GM18517 (cell line): ENCODE results near the gene CARS2.
"Not testable (repeated sequence)": the region's sequence is repeated elsewhere in the genome, so short reads cannot be mapped to it uniquely, and the experiment has no call there.

ENCODE experiments used
- ATAC-seq: cut with Tn5 transposase; IDR thresholded peaks from one replicate; pipeline ENCODE4 v1.9.1; 2021; ENCODE audit warnings: mild to moderate bottlenecking, moderate library complexity; ENCODE audit not compliant: unreplicated experiment

CARS2 gene

GRCh38 chr13:110706570-110707372 lies 855 bp upstream of the CARS2 start:
- peak; percentile 6 for ATAC-seq

- no peak for ATAC-seq
These were observed 525 bp downstream of the CARS2 start for GRCh38 chr13:110705356-110705825.

DNA sequence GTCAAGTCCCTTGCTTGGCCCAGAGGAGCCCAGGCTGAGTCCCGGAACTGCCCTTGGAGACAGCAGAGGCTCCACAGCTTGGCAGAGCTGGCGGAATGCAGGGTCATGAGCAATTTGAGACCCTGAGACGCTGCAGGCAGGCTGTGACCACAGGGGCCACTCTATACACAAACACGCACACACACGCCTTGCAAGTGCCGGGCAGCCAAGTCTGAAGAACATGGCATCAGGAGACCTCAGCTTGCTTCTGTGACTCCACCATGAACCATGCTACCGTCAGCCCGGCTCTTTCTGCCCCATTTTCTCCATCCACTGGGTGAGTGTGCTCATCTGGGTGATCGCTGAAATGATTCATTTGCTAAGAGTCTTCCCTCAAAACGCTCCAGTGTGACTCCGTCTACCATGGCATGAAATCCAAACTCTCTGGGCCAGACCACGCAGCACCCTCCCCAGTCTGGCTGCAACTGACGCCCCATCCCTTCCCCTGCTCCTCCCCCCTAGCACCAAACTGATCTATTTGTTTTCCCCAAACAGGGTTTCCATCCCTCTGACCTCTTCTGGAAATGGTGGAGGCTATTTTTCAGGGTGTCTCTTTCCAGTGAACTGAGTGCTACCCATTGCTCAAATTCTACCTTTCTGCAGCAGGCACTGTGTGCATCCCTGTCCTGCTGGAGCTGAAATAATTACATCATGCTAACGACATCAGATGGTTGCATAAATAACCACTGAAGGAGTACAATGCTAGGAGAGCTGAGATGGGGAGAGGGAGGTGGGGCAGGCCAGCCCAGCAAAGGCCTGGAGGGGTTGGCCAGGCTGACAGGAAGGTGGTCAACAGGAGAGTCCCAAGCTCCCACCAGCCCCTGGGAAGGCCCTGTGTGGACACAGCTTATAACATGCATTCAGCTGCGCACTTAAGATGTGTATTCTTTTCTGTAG lies 3.1 kb downstream of the CARS2 start:
- no peak for ATAC-seq

GRCh38 chr13:110702089-110702488 lies 3.8 kb downstream of the CARS2 start:
- no peak for ATAC-seq

DNA sequence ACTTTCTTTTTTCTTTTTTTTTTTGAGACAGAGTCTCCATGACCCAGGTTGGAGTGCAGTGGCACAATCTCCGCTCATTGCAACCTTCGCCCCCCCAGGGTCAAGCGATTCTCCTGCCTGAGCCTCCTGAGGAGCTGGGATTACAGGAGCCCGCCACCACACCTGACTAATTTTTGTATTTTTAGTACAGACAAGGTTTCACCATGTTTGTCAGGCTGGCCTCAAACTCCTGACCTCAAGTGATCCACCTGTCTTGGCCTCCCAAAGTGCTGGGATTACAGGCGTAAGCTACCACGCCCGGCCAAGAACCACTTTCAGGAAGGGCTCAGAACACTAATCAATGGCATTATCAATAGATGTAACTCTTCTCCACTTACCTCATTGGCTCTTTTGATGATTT lies 4.9 kb downstream of the CARS2 start:
- not testable (repeated sequence) for ATAC-seq

DNA sequence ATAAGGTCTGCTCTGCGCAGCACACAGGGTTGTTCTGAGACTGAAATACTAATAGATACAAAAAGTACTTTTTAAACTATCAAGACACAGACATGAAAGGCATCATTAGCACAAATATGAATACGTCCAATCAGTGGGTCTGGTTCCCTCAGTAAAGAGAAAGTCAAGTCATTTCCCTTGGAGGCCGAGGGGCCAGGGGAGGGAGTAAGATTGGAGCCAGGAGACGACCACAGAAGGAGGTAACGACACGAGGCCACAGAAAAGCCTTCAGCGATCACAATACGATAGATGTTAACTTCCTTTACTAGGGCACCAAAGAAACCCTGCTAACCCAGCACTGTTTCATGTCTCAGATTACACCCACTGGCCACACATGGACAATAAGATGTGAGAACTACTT lies 5.3 kb downstream of the CARS2 start:
- ATAC-seq = no peak

GRCh38 chr13:110700186-110700585 lies 5.7 kb downstream of the CARS2 start:
- ATAC-seq = no peak

DNA sequence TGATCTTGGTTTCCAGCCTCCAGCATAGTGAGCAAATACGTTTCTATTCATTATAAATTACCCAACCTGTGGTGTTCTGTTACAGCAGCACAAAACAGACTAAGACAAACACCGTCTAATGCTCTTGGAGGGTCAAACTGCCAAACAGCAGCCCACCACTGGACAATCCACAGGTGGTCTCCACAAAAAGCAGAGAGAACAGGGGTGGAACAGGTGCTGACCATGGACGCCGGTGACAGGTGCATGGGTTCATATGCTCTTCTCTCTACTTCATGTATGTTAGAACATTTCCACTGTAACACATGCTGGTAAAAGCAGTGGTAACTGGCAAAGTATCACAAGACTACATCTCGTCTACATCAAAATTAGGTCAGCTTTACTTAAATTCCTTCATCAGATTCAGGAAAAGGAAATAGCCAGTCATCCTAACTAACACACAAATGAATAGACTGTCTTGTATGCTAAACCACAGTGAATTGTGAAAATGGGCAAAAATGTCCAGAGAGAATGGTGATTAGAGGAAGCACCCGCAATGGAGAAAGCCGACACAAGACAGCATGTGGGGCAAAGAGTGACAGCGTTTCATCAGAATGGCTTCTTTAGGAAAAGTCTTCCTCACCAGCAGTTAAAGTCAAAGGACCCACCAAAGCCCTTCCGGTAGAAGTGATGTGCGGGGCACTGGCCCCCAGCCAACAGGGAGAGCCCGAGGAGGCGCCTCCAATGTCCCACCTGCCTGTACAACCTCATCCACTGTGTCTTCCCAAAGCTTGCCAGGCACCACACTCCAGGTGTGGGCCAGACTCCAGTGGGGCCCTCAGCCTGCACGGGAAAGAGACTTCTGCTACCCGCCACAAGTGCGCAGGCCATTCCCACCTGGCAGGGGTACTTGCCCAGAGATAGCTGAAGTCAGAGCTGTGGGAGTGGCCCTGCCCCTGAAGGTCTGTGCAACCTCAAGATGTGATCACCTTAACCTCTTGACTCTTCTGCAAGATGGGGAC lies 6.5 kb downstream of the CARS2 start:
- no peak for ATAC-seq

GRCh38 chr13:110698689-110699088 lies 7.2 kb downstream of the CARS2 start:
- peak; percentile 69 for ATAC-seq

DNA sequence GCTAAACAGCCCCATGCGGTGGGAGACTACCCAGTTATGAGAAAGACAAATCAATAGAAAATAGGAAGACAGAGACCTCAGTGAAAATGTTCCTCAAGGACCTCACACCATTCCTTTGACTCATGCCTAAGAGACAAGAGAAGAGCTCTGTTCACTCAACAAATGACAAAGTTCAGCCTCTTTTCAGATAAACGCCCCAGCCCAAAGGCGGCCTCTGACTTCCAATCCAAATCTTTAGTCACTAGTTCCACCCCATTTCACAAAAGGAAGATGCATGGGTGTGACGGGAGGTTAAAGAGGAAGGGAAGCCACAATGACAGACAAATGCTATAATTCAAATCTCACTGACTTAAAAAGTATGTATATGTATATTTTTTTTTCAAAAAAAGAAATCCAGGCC lies 8.1 kb downstream of the CARS2 start:
- no peak for ATAC-seq

- ATAC-seq = no peak
These were observed 9.1 kb downstream of the CARS2 start for GRCh38 chr13:110696776-110697175.

DNA sequence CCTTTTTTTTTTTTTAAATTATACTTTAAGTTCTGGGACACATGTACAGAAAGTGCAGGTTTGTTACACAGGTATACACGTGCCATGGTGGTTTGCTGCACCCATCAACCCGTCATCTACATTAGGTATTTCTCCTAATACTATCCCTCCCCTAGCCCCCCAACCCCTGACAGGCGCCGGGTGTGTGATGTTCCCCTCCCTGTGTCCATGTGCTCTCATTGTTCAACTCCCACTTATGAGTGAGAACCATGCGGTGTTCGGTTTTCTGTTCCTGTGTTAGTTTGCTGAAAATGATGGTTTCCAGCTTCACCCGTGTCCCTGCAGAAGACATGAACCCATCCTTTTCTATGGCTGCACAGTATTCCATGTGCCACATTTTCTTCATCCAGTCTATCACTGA lies 10.1 kb downstream of the CARS2 start:
- ATAC-seq = not testable (repeated sequence)

DNA sequence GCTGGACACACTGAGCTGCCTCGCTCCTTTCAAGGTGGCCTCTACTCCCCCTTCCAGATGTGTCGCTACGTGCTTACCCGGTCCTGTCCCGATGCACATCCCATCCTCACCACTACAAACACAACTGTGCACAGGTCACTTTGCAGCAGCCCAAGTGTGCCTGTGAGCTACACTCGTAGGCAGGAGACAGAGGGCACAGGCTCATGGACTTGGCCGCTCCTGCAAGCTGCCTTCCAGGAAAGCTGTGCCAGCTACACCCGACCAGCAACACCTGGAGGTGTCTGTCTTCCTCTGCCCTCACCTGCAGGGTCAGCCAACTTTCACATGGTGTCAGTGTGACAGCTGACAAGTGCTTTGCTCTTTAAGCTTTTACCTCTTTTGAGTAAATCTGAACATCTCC lies 15.4 kb downstream of the CARS2 start:
- no peak for ATAC-seq

DNA sequence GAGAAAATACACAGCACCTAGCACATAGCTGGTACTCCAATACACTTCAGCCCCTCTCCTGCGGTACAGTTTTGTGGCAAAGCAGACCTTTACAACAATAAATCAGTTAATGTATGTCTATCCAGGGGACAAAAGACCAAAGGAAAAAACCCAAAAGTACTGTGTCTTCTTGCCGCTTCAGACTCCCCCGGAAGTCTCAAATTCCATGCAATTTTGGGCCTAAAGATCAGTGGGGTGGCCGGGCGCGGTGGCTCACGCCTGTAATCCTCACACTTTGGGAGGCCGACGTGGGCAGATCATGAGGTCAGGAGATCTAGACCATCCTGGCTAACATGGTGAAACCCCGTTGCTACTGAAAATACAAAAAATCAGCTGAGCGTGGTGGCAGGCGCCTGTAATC lies 16.2 kb downstream of the CARS2 start:
- ATAC-seq = no peak

GRCh38 chr13:110689041-110689440 lies 16.9 kb downstream of the CARS2 start:
- ATAC-seq = no peak

- ATAC-seq = no peak
These were observed 18.2 kb downstream of the CARS2 start for GRCh38 chr13:110687736-110688135.

DNA sequence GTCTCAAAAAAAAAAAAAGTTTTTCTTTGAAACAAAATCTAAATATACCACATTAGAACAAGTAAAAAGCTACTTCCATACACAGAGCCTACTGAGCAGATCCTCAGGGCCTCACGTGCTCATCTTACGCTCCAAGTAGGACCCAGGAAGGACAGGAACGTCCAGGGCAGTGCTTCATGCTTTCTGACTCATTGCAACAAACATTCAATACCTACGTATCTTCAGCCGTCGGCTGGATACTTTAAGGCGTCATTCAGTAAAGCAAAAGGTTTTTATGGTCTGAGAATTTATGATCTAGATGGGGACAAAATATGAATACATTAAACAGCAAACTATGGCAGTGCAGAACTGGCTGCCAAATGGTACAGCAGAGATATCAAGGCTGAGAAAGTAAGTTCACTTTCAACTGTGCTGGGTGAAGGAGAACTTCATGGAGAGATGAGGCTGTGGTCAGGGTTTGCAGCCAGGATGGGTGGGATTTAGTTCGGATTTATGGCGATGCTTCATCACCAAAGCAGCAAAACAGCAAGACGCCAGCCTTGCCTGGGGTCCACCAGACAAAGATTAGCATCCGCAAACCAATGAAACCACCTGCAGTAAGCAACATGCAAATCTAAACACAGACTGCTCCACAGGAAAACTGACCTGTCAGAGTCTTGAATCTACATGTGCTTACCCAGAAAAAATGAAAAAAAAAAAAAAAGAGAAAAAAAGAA lies 20.5 kb downstream of the CARS2 start:
- ATAC-seq = no peak

DNA sequence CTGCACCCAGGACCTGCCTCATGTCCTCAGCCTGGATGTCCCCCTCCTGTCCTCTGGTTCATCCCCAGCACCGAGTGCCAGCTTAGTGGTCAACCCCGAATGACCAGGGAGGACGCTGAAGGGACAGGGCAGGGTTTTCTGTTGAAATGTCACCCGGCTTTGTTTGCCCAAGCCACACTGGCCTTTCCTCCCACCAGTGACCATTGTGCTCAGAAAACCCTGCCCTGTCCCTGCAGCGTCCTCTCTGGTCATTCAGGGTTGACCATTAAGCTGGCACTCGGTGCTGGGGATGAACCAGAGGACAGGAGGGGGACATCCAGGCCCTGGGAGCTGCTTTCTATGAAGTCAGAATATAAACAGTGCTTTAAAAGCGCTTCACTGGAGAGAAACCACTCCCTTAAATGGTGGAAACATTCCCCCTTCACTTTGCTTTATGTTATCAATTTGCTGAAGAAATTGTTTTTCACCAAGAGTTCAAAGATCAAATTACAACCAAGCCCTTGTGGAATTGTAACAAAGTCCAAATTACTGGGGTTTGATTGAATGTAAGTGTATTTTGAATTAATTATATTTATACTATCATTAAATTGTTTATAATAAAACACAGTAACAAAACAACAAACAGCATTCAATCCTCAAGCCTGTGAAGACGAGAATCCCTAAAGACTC lies 21.4 kb downstream of the CARS2 start:
- no peak for ATAC-seq

GRCh38 chr13:110683921-110684320 lies 22.0 kb downstream of the CARS2 start:
- no peak for ATAC-seq
